Heart left ventricle (tissue), 16 donors: ENCODE data around the gene DIDO1. TPM values are rescaled to one million over a fixed set of nuclear protein-coding genes. Genes with fewer than 3 reads are reported as not detected.

Experiments used
- ATAC-seq, 4 donors: fragments of 200-7000 bp; cut with Tn5 transposase; one replicate each; pipeline ENCODE4 v1.9.1; 2020 to 2022; ENCODE audit warnings: moderate library complexity in 4 of 4, mild to moderate bottlenecking in 3 of 4, moderate number of reproducible peaks in 1 of 4
- DNase-seq, 5 donors: peaks; one replicate each; pipeline ENCODE4 v3.0.0-alpha.2; 2020
- H3K27ac ChIP-seq, 12 donors: fragments of 200-600 bp; sonication (generic) in 4 of 12; one replicate each; pipeline versions ENCODE4 v1.5.0 to v1.8.0; 2016 to 2022; ENCODE audit warnings: mild to moderate bottlenecking in 2 of 12
- H3K27me3 ChIP-seq, 9 donors: fragments of 200-600 bp; sonication (generic) in 2 of 9; one replicate each; pipeline versions ENCODE4 v1.5.1 to v1.8.0; 2016 to 2022; ENCODE audit warnings: mild to moderate bottlenecking in 3 of 9
- H3K36me3 ChIP-seq, 9 donors: fragments of 200-600 bp; sonication (generic) in 2 of 9; one replicate each; pipeline versions ENCODE4 v1.5.0 to v1.8.0; 2018 to 2022; ENCODE audit warnings: mild to moderate bottlenecking in 2 of 9
- H3K4me1 ChIP-seq, 12 donors: fragments of 200-600 bp; sonication (generic) in 4 of 12; one replicate each; pipeline versions ENCODE4 v1.5.0 to v1.8.0; 2016 to 2022; ENCODE audit warnings: mild to moderate bottlenecking in 3 of 12
- H3K4me3 ChIP-seq, 12 donors: fragments of 200-600 bp; sonication (generic) in 4 of 12; one replicate each; pipeline versions ENCODE4 v1.5.0 to v1.8.0; 2017 to 2022; ENCODE audit warnings: mild to moderate bottlenecking in 9 of 12, moderate library complexity in 4 of 12
- H3K9me3 ChIP-seq, 12 donors: fragments of 200-600 bp; sonication (generic) in 4 of 12; one replicate each; pipeline versions ENCODE4 v1.5.0 to v1.8.0; 2016 to 2022; ENCODE audit warnings: mild to moderate bottlenecking in 1 of 12
- CTCF ChIP-seq, 12 donors: fragments of 200-600 bp; sonication (generic) in 4 of 12; IDR thresholded peaks; one replicate each; pipeline versions ENCODE4 v1.5.0 to v1.8.0; 2018 to 2022; ENCODE audit warnings: antibody characterized with exemption in 12 of 12, mild to moderate bottlenecking in 5 of 12
- POLR2A ChIP-seq, 2 donors: fragments of 450-650 bp; IDR thresholded peaks; one replicate each; pipeline ENCODE4 v1.6.1; 2017; ENCODE audit warnings: antibody characterized with exemption in 2 of 2, mild to moderate bottlenecking in 2 of 2, moderate library complexity in 2 of 2
- WGBS, 4 donors: extraction: QIAGEN DNeasy Blood & Tissue Kit in 2 of 4; methylation state at CpG; one replicate each; pipeline versions ENCODE4 v1.1.5 to v1.1.7; 2013 to 2018; 5-methylcytosine and 5-hydroxymethylcytosine counted together
- intact Hi-C, 10 donors: fragments of 100-400 bp; cut with DNase I; formaldehyde crosslinking; loops; one replicate each; pipeline versions ENCODE4 v1.11.1 to v1.14.2; 2022
- polyA plus RNA-seq, 2 donors: library from polyadenylated mRNA; stranded (reverse); fragments of 200-250 nt; gene quantifications; one replicate each; pipeline ENCODE4 v1.2.3, GENCODE V29; 2013
- total RNA-seq, 9 donors: library from RNA; depleted of rRNA in 2 of 9; stranded (reverse); fragments of >200 nt in 2 of 9; fragmentation: NEBNext Ultra II Directional in 3 of 9; extraction: Animal tissue kit (Norgen Biotek cat#: 25700) in 3 of 9; gene quantifications; one replicate each; pipeline versions ENCODE4 v1.1.0 to v1.2.4, GENCODE V29; 2016 to 2023
- donor health status: ischemic (EF 13 %, LVEDD 7.1; RV severe dilation, severe dysfunction).
- donor health status: healthy with polysubstance abuse.
- donor health status: DM: no; HTN: yes; CAD: no.
- donor health status: DM: no; HTN: no; CAD: no.
- donor health status: ischemic (EF 25% LVEDD 6.9; RV normal size, moderate dysfunction).
- donor health status: ischemic (EF 25% LVEDD 5.7; RV mildly dilated, moderate dysfunction).
- donor health status: healthy.
- donor health status: DM: yes; HTN: yes; CAD: no.
- donor health status: ischemic (EF 35%, LVEDD 5.7; RV mildly dilated, moderate dysfunction).
- donor health status: nonischemic (EF 11% LVEDD 7.7; RV severe dilation, severe dysfunction).
- donor health status: DM: yes; HTN: yes; CAD: no.
- donor health status: PGD.
- donor health status: ischemic (EF 29% LVEDD 5.4; RV normal size, mild dysfunction).
- donor health status: nonischemic (EF 23%, LVEDD 6.1; RV moderate dilation, normal function).

DIDO1 gene
- total and polyA plus RNA-seq, 11 donors: 16.5 to 46.2 (median 38.4) TPM

DNA sequence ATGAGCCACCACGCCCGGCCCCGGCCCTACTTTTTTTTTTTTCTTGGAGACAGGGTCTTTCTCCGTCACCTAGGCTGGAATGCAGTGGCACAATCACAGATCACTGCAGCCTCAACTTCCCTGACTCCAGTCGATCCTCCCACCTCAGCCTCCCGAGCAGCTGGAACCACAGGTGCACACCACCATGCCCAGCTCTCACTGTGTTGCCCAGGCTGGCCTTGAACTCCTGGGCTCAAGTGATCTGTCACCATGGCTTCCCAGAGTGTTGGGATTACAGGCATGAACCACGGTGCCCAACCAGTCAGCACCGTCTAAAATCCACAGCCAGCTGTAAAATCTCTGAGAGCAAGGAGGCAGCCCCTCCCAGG is 43.6 kb upstream of the DIDO1 start:
- H3K4me1 ChIP-seq: peaks cover 0 to 12% (median 6%) of the 10 kb centered on the region in 12 donors
- no peak for TF ChIP-seq POLR2A (IDR thresholded peaks at IDR 0.05)
- no peak for TF ChIP-seq CTCF (IDR thresholded peaks at IDR 0.05)
- no peak overlapping the region for H3K4me3 ChIP-seq
- H3K9me3 ChIP-seq: no peaks in the 10 kb centered on the region
- H3K36me3 ChIP-seq: no peaks in the 10 kb centered on the region
- ATAC-seq (no peak), DNase-seq (no peak)
- no peak overlapping the region for H3K27ac ChIP-seq
- intact Hi-C loops: no loop called here
- peaks cover 16 to 41% (median 23%) of the 10 kb centered on the region in 9 donors for H3K27me3 ChIP-seq
- WGBS, 4 donors: 76 to 89% (median 78%) methylated on average over 6 to 8 of the region's 8 CpGs

DNA sequence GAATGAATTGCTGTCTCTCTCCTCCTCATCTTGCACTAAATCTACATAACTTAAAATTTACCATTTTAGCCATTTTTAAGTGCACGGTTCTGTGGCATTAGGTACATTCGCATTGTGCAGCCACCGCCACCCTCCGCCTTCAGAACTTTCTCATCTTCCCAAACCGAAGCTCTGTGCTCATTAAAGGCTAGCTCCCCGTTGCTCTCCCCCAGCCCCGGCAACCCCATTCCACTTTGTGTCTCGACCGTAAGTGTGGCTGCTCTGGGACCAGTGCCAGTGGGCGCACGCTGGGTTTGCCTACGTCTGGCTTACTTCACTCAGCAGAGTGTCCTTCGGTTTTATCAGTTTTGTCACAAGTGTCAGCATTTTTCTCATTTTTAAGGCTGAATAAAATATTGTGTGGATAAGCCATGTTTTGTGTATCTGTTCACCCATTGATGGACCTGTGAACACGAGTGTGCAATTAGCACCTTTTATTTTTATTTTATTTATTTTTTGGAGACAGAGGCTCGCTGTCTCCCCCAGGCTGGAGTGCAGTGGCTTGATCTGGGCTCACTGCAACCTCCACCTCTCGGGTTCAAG is 43.0 kb upstream of the DIDO1 start:
- H3K4me3 ChIP-seq: no peak overlapping the region
- no peaks in the 10 kb centered on the region for H3K36me3 ChIP-seq
- H3K27me3 ChIP-seq: peaks cover 11 to 34% (median 16%) of the 10 kb centered on the region in 9 donors
- DNase-seq (no peak), ATAC-seq (no peak)
- TF ChIP-seq POLR2A (IDR thresholded peaks at IDR 0.05) (no peak), CTCF (IDR thresholded peaks at IDR 0.05) (no peak)
- H3K9me3 ChIP-seq: no peaks in the 10 kb centered on the region
- WGBS, 4 donors: 46 to 51% (median 50%) methylated on average over 16 of the region's 16 CpGs
- H3K27ac ChIP-seq: no peak overlapping the region
- intact Hi-C loops: no loop called here
- peaks cover 0 to 12% (median 6%) of the 10 kb centered on the region in 12 donors for H3K4me1 ChIP-seq

GRCh38 chr20:62968378-62969178 is 42.3 kb upstream of the DIDO1 start:
- H3K27me3 ChIP-seq: peaks cover 8 to 27% (median 11%) of the 10 kb centered on the region in 9 donors
- intact Hi-C loops: no loop called here
- no peak overlapping the region for H3K27ac ChIP-seq
- peaks cover 0 to 12% (median 6%) of the 10 kb centered on the region in 12 donors for H3K4me1 ChIP-seq
- WGBS, 4 donors: 75 to 83% (median 76%) methylated on average over 18 to 21 of the region's 21 CpGs
- DNase-seq (no peak), ATAC-seq (no peak)
- H3K4me3 ChIP-seq: no peak overlapping the region
- no peaks in the 10 kb centered on the region for H3K36me3 ChIP-seq
- TF ChIP-seq CTCF (IDR thresholded peaks at IDR 0.05): no peak
- no peaks in the 10 kb centered on the region for H3K9me3 ChIP-seq

- Histone ChIP-seq H3K4me3 (no peak overlapping the region), H3K27ac (no peak overlapping the region), H3K27me3 (peaks cover under 1 to 19% (median 3%) of the 10 kb centered on the region in 9 donors), H3K36me3 (no peaks in the 10 kb centered on the region), H3K4me1 (peaks cover 0 to 6% (median 4%) of the 10 kb centered on the region in 12 donors), H3K9me3 (no peaks in the 10 kb centered on the region)
- TF ChIP-seq POLR2A (IDR thresholded peaks at IDR 0.05): no peak
- TF ChIP-seq CTCF (IDR thresholded peaks at IDR 0.05): no peak
- 88 to 92% (median 91%) methylated on average over 26 to 27 of the region's 27 CpGs for WGBS, 4 donors
- DNase-seq: no peak
- intact Hi-C loops: no loop called here
- no peak for ATAC-seq
Measured at GRCh38 chr20:62967628-62968351, 41.5 kb upstream of the DIDO1 start.
